M059J (cell line): ENCODE measurements around the gene LHPP. TPM values are rescaled to one million over a fixed set of nuclear protein-coding genes. Genes with fewer than 3 reads are reported as not detected.

Experiments
- DNase-seq: peaks from one replicate; pipeline ENCODE4 v3.0.0-alpha.2; 2012; ENCODE audit warnings: low read depth
- total RNA-seq: library from RNA; depleted of rRNA; stranded (reverse); fragments of >200 nt; shearing (Covaris generic); gene quantifications from 2 replicates; pipeline ENCODE4 v1.2.3, GENCODE V29; 2014; rRNA removed

The LHPP gene
- total RNA-seq, 1 experiment from 2014 or later, result 17.3 TPM

DNA sequence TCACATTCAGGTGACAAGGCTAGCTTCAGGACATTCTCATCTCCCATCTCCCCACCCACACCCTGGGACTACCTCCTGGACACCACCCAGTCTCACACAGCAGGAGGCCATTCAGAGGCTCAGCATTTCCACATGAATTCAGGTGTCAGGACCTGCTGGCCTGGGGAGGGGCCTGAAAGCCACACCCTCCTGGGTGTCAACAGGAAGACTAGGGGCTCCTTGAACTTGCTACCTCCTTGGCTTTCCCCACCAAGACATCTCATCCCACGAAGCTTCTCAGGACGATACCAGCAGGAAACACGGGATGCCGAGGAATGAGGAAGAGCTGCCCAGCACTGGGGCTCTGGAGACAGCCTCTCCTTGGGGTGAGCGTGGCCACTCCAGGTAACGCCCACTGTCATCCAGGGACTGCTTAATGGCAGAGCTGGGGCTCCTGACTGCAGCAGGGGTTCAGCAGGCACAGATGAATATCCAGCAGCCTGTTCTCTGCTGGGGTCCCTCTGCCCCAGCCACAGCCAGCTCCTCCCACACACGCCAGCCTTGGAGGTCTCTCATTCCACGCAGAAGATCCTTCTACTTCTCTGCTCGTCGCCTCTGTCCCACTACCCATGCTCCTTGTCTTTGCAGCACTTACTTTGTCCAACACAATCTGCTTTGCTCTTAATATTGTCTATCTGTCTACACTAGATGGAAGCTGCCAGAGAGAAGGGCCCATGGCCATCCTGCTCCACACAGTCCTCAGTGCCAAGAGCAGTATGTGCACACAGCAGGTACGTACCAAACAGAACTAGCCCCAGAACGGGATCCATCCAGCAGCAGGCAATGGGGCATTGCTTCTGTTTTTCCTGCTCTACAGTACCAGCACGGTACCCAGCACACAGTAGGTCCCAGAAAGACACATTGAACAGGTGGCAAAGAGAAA lies 193.8 kb downstream of the LHPP start:
- DNase-seq, result no peak

DNA sequence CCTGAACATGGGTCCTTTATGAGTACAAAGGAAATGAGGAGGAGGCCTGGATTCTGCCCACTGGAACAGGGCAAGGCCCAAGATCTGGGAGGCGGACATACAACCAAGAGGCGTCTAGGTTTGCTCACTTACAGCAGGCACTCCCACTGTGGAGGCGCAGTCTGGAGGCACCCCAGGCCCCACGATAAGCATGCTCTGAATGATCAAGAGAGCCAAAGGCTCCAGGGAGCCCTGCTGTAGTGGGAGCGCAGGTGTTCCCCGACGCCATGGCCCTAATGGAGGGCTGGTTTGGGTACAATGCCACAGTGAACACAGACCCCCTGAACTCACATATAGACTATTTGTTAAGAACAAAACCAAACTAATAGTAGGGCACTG lies 194.5 kb downstream of the LHPP start:
- no peak for DNase-seq

DNA sequence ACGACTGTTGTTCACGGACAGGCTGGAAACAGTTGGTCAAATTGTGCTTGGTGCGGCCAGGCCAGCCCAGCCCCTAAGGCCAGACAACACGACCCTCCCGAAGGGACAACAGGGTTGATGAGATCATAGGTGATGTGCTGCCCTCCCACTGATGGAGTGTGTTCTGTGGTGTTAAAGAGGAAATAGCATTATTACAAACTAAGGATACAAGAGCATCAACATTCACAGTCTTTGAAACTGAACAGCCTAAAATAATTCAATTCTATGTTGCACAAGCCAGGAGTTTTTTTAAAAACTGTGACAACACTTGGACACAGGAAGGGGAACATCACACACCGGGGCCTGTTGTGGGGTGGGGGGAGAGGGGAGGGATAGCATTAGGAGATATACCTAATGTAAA lies 194.9 kb downstream of the LHPP start:
- no peak for DNase-seq

DNA sequence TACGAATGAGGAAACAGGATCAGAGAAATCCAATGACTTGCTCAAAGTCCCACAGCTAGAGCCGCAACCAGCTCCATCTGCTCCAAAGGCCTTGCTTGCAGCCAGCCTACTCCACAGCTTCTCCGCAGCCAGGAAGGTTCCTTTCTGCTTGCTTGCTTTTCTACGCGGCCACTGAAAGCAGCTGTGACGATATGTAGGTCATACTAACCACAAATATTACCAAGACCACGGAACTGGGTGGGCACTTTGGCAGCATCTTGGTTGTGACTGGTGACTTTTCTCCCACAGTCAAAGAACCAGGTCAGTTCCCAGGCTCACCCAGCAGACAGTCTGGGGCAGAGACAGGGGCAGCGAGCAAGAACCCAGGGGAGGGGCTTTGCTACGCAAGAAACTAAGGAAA lies 196.2 kb downstream of the LHPP start:
- peak; percentile 8 for DNase-seq

DNA sequence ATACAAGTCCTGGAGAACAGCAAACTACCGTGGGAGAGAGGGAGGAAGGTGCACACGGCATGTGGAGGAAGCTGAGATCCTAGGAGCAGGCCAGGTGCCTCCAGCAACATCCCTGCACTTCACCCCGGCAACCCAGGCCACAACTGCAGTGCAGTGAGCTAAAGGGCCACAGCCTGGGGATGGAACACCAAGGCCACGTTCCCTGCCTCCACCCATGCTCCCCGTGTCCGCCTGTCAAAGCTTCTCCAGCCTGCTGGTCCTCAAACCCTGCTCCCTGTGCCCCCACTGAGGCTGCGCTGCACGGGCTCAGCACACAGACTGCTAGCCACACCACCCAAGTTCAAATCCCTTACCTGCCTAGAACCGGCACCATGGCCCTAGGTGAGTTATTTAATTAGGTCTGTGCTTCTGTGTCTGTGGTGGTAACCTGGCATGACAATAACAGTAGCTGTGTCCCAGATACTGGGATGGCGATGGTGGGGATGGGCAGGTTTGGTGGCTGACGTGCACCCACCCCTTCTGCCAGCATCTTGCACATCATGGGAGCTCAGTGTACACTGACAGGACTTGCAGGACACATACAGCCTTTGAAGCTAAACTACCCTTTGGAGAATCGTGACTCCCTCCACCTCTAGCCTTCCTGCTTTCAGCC lies 197.1 kb downstream of the LHPP start:
- DNase-seq, result no peak

DNA sequence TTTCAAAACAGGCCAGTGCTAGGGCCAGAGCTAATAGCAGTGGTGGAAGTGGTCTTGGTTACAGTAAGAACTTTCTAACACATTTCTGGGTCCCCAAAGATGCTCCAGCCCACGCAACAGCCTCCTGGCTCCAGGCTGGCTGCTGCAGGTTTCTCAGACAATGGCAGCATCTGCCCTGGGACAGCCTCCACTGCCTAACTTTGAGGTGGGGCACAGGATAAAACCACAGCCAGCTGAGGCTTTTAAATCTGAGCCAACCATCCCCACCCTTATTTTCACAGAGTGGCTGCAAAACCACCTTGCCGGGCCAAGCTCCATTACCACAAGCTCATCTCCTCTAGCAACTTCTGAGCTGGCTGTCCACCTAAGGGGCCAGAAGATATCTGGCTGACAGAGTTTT lies 197.8 kb downstream of the LHPP start:
- no peak for DNase-seq

DNA sequence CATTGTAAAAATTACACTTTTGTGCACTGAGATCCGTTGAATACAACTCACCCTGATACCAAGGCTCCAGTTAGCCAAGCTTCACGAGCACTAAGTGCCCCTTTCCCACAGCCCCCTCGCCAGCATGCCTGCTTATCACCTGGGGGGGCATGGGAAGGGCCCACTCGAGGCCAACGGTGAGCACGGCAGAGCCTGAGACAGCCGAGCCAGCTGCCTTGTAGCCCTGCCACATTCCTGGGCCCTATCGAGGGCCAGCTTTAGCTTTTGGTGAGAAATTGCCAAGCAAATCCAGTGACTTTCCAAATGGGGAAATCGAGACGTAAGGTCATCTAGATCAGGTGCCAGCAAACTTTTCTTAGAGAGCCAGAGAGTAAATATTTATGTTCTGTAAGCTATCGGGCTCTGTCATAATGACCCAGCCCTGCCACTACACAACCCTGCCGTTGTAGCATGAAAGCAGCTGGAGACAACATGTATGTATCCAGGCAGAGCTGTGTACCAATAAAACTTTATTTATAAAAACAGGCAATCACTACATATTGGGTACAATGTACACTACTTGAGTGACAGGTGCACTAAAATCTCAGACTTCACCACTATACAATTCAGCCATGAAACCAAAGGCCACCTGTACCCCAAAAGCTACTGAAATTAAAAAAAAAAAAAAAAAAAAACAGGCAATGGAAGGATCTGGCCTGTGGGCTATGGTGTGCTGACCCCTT lies 198.9 kb downstream of the LHPP start:
- DNase-seq, result no peak

DNA sequence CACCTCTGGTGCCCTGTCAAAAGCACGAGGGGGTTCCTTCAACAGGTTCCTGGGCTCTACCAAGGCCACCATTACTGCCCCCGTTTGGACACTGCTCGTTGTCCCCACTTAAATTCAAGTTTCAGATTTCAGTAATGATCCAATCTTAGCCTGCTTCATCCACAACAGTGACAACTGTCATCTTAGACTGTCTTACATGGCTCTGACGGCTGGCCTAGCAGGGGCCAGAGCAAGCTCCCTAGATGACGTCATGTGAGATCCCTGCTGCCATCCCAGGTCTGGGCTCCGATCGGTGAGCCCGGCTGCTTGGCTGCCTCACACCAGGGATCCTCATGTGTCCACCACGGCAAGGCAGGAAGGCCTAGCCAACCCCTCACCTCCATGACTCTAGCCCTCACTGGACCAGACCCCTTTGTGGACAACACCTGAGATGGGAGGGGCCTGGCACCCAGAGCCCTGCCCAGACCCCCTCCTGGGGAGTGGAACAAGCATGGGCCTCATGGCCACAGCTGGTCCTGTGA lies 200.1 kb downstream of the LHPP start:
- DNase-seq, result no peak

DNA sequence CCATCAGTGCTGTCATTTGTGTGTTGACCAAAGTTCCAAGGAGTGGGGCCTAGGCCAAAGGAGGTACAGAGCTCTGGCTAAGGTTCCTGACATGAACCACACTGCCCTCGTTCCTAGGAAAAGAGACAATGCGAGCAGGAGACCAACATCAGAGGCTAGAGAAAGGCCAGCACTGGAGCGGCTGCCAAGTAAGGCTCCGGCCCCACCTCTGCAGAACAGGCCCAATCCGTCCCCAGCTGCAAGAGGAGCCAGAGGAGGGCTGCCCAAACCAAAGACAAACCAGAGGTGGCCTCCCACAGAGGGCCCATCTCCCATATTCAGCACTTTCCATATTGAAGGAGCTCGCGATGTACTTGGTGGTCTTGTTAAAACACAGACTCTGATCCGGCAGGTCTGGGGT lies 201.6 kb downstream of the LHPP start:
- no peak for DNase-seq

Other genes starting within 250 kb of the LHPP start
- gene OAT, start 42.9 kb upstream of the LHPP start, total RNA-seq, result 94.3 and 138 TPM in 2 replicates
- 0.02 and 0.30 TPM in 2 replicates for gene NKX1-2, start 11.8 kb upstream of the LHPP start, total RNA-seq